ENCODE results near the gene SPAG16. TPM values are rescaled to one million over a fixed set of nuclear protein-coding genes. Genes with fewer than 3 reads are reported as not detected.
A peak's percentile ranks its signal among the peaks of the same experiment; 100 is the strongest.

The SPAG16 gene
- polyA plus RNA-seq, 2 of the 4 experiments (the other 2 are of a cell fraction), result 19.1 to 27.6 TPM

- 76% methylated on average over 3 of the region's 3 CpGs for WGBS (ENCODE audit: missing lambda C conversion rate)
- Histone ChIP-seq H3K9me3 (peaks cover 15% of the 10 kb centered on the region; the same call in 2 of the 3 replicates), H3K4me2 (no peak overlapping the region), H3K27ac (no peak overlapping the region), H3K4me3 (no peak overlapping the region), H3K4me1 (no peaks in the 10 kb centered on the region)
- ChIA-PET POLR2A (no interaction called here), CTCF (no interaction called here)
- TF ChIP-seq FOSL2 (IDR thresholded peaks at IDR 0.05), result no peak
- no peak for TF ChIP-seq FOSL2 (CRISPR knock-in tag; IDR thresholded peaks at IDR 0.05)
- no peak for TF ChIP-seq NPAS2 (CRISPR knock-in tag; IDR thresholded peaks at IDR 0.05; ENCODE audit: borderline replicate concordance)
- peak; percentile 68 for TF ChIP-seq MAFK (IDR thresholded peaks at IDR 0.05; ENCODE audit: partially characterized antibody)
- DNase-seq (ENCODE audit: low read depth in 1 of 2, low spot score in 1 of 2) (no peak), ATAC-seq (no peak), FAIRE-seq (no peak)
Measured at GRCh38 chr2:214011676-214012075, 727.4 kb downstream of the SPAG16 start.

GRCh38 chr2:214014551-214015220, 730.4 kb downstream of the SPAG16 start:
- TF ChIP-seq MAFK (IDR thresholded peaks at IDR 0.05; ENCODE audit: partially characterized antibody), result no peak
- no peak for TF ChIP-seq EP300 (IDR thresholded peaks at IDR 0.05)
- no peak for TF ChIP-seq ATOH8 (CRISPR knock-in tag; IDR thresholded peaks at IDR 0.05; ENCODE audit: low read depth)
- no peak for TF ChIP-seq PBX3 (IDR thresholded peaks at IDR 0.05)
- POLR2A ChIA-PET, result no interaction called here
- H3K9me3 ChIP-seq, result no peaks in the 10 kb centered on the region
- H3K4me1 ChIP-seq, result peaks cover 14% of the 10 kb centered on the region
- no peak overlapping the region for H3K4me3 ChIP-seq
- ATAC-seq, result no peak
- CTCF ChIA-PET, result interaction anchor here (1.3 kb wide), 1 partner anchor 11 kb away, joined by 3 read pairs; no protein-coding TSS in a partner anchor
- no peak for FAIRE-seq
- H3K4me2 ChIP-seq, result no peak overlapping the region
- H3K27ac ChIP-seq, result no peak overlapping the region
- no peak for DNase-seq (ENCODE audit: low read depth in 1 of 2, low spot score in 1 of 2)
- 53% methylated on average over 7 of the region's 7 CpGs for WGBS (ENCODE audit: missing lambda C conversion rate)

GRCh38 chr2:214019229-214019972, 735.1 kb downstream of the SPAG16 start:
- CTCF ChIA-PET, result no interaction called here
- H3K4me3 ChIP-seq, result no peak overlapping the region
- peak overlapping the region; percentile 65 to 67 for H3K27ac ChIP-seq
- ATAC-seq, result peak; percentile 99 to 100
- H3K4me1 ChIP-seq, result peaks cover 18% of the 10 kb centered on the region
- POLR2A ChIA-PET, result no interaction called here
- 0 out of 3 replicates have a peak, but pooled peaks cover 3% of the 10 kb centered on the region for H3K9me3 ChIP-seq
- DNase-seq (ENCODE audit: low read depth in 1 of 2, low spot score in 1 of 2), result peak; percentile 38 to 87
- TF ChIP-seq EP300 (IDR thresholded peaks at IDR 0.05) (peak in 1 of 2 experiments; percentile 44; a peak in 1 of 5 replicates), JUNB (IDR thresholded peaks at IDR 0.05) (peak; percentile 91), FOXS1 (CRISPR knock-in tag; IDR thresholded peaks at IDR 0.05) (no peak), MAX (IDR thresholded peaks at IDR 0.05) (peak; percentile 31; the same call in 1 of the 2 replicates), RARB (CRISPR knock-in tag; IDR thresholded peaks at IDR 0.05) (no peak), FOSL2 (IDR thresholded peaks at IDR 0.05) (peak; percentile 85), FOSL2 (CRISPR knock-in tag; IDR thresholded peaks at IDR 0.05) (peak; percentile 91), HES2 (IDR thresholded peaks at IDR 0.05) (no peak), CBX8 (IDR thresholded peaks at IDR 0.05) (no peak), JUN (IDR thresholded peaks at IDR 0.05) (peak in 1 of 2 experiments; percentile 51; a peak in 1 of 5 replicates), GATA3 (IDR thresholded peaks at IDR 0.05; ENCODE audit: borderline replicate concordance) (peak; percentile 71; the same call in 1 of the 2 replicates), KDM1A (IDR thresholded peaks at IDR 0.05; ENCODE audit: low read depth) (no peak), POLR2A (IDR thresholded peaks at IDR 0.05; ENCODE audit: low read length) (no peak), ZSCAN20 (CRISPR knock-in tag; IDR thresholded peaks at IDR 0.05) (no peak), CEBPB (IDR thresholded peaks at IDR 0.05) (peak; percentile 34 to 82; a peak in 2 of 4 replicates), CTCF (IDR thresholded peaks at IDR 0.05) (no peak), RAD21 (conservative IDR thresholded peaks at IDR 0.05 in 1 of 2, IDR thresholded peaks at IDR 0.05 in 1 of 2) (0 out of 5 replicates have a peak, but pooled peaks have one; percentile 8 to 20), ATOH8 (CRISPR knock-in tag; IDR thresholded peaks at IDR 0.05; ENCODE audit: low read depth) (no peak), EHMT2 (IDR thresholded peaks at IDR 0.05; ENCODE audit: low read depth) (no peak)
- peak; percentile 96 for FAIRE-seq
- WGBS (ENCODE audit: missing lambda C conversion rate), result 22% methylated on average over 3 of the region's 3 CpGs
- H3K4me2 ChIP-seq, result peak overlapping the region; percentile 61

Data from A549 (cell line).